Ovary (tissue), 9 donors: Measurements from ENCODE around the gene FOXRED2. TPM values are rescaled to one million over a fixed set of nuclear protein-coding genes. Genes with fewer than 3 reads are reported as not detected.
"Not testable (repeated sequence)": the region's sequence is repeated elsewhere in the genome, so short reads cannot be mapped to it uniquely, and the experiment has no call there.

Experiments
- DNase-seq, 5 donors: peaks; one replicate each; pipeline ENCODE4 v3.0.0-alpha.2; 2019 to 2020
- H3K27ac ChIP-seq, 2 donors: fragments of 200-600 bp; one replicate each; pipeline versions ENCODE4 v1.5.1 to v1.8.0; 2019 to 2022
- H3K27me3 ChIP-seq: fragments of 200-600 bp; one replicate; pipeline ENCODE4 v1.8.0; 2022
- H3K36me3 ChIP-seq: fragments of 200-600 bp; sonication (generic); one replicate; pipeline ENCODE4 v1.5.1; 2019
- H3K4me1 ChIP-seq: one replicate; pipeline ENCODE4 v1.8.1; 2013; ENCODE audit warnings: mild to moderate bottlenecking, moderate library complexity; ENCODE audit not compliant: insufficient read depth
- H3K4me3 ChIP-seq: fragments of 200-600 bp; sonication (generic); one replicate; pipeline ENCODE4 v1.5.1; 2017
- H3K9me3 ChIP-seq, 2 donors: fragments of 200-600 bp in 1 of 2; sonication (generic) in 1 of 2; one replicate each; pipeline versions ENCODE4 v1.5.1 to v1.8.1; 2013 to 2019; ENCODE audit warnings: mild to moderate bottlenecking in 1 of 2, moderate library complexity in 1 of 2
- CTCF ChIP-seq, 3 donors: fragments of 450-650 bp in 2 of 3; fragments of 200-600 bp in 1 of 3; IDR thresholded peaks; one replicate each; pipeline versions ENCODE4 v1.5.1 to v1.8.0; 2016 to 2022; ENCODE audit warnings: antibody characterized with exemption in 3 of 3, mild to moderate bottlenecking in 1 of 3
- EP300 ChIP-seq: sonication (generic); formaldehyde crosslinking; IDR thresholded peaks from one replicate; pipeline ENCODE4 v1.6.1; 2017; ENCODE audit warnings: antibody characterized with exemption
- POLR2A ChIP-seq: fragments of 450-650 bp; IDR thresholded peaks from one replicate; pipeline ENCODE4 v1.6.1; 2017; ENCODE audit warnings: antibody characterized with exemption, mild to moderate bottlenecking, moderate library complexity
- WGBS, 3 donors: extraction: QIAGEN DNeasy Blood & Tissue Kit in 1 of 3; methylation state at CpG; one replicate each; pipeline versions ENCODE4 v1.1.5 to v1.1.7; 2013 to 2017; 5-methylcytosine and 5-hydroxymethylcytosine counted together
- intact Hi-C, 4 donors: fragments of 100-400 bp; cut with DNase I; formaldehyde crosslinking; loops; one replicate each; pipeline versions ENCODE4 v1.11.0 to v1.15.1; 2022 to 2023
- polyA plus RNA-seq, 2 donors: library from polyadenylated mRNA; stranded (reverse); fragments of 200-250 nt in 1 of 2; fragments of 350-450 nt in 1 of 2; fragmentation: Illumina TruSeq in 1 of 2; extraction: RNeasy Lipid Tissue Mini Kit (QIAGEN cat#74804) in 1 of 2; gene quantifications; one replicate each; pipeline ENCODE4 v1.2.3, GENCODE V29; 2013 to 2014
- total RNA-seq, 7 donors: library from RNA; depleted of rRNA in 2 of 7; stranded (reverse); fragments of >200 nt in 2 of 7; fragmentation: NEBNext Ultra II Directional in 3 of 7; extraction: Animal tissue kit (Norgen Biotek cat#: 25700) in 3 of 7; gene quantifications; one replicate each; pipeline versions ENCODE4 v1.1.0 to v1.2.4, GENCODE V29; 2016 to 2023
- donor health status: DM: no; HTN: no; CAD: no; lungs with moderate emphysema.
- donor health status: DM: no; HTN: no; CAD: no.
- donor health status: Bipolar disorder and iron deficiency.
- donor health status: DM: yes; HTN: yes; CAD: no.
- donor health status: DM: no; HTN: no; CAD: no.
- donor health status: DM: yes; HTN: yes; CAD: no.

Gene FOXRED2
- total and polyA plus RNA-seq, 9 donors, result 6.9 to 30.7 (median 23.1) TPM

- WGBS, 3 donors, result 84 to 94% (median 85%) methylated on average over 6 of the region's 6 CpGs
- H3K27ac ChIP-seq, result no peak overlapping the region
- no peaks in the 10 kb centered on the region for H3K36me3 ChIP-seq
- DNase-seq, result no peak
- TF ChIP-seq CTCF (IDR thresholded peaks at IDR 0.05) (no peak), EP300 (no peak), POLR2A (no peak)
- no peaks in the 10 kb centered on the region for H3K9me3 ChIP-seq
- intact Hi-C loops, result no loop called here
- no peaks in the 10 kb centered on the region for H3K4me1 ChIP-seq
- no peak overlapping the region for H3K4me3 ChIP-seq
- no peaks in the 10 kb centered on the region for H3K27me3 ChIP-seq
Observed at GRCh38 chr22:36522662-36523061, 15.8 kb upstream of the FOXRED2 start.

GRCh38 chr22:36520423-36520822 is 13.6 kb upstream of the FOXRED2 start:
- TF ChIP-seq EP300, result no peak
- TF ChIP-seq CTCF (IDR thresholded peaks at IDR 0.05), result no peak
- no peak for TF ChIP-seq POLR2A
- H3K27me3 ChIP-seq, result no peaks in the 10 kb centered on the region
- H3K36me3 ChIP-seq, result no peaks in the 10 kb centered on the region
- no peaks in the 10 kb centered on the region for H3K4me1 ChIP-seq
- intact Hi-C loops, result no loop called here
- WGBS, 3 donors, result 90 to 93% (median 91%) methylated on average over 3 of the region's 3 CpGs
- H3K9me3 ChIP-seq, result no peaks in the 10 kb centered on the region
- DNase-seq, result no peak
- no peak overlapping the region for H3K27ac ChIP-seq
- H3K4me3 ChIP-seq, result no peak overlapping the region

- intact Hi-C loops, DNase-seq, H3K27ac ChIP-seq, H3K4me3 ChIP-seq, H3K4me1 ChIP-seq, H3K9me3 ChIP-seq, H3K27me3 ChIP-seq, H3K36me3 ChIP-seq: not testable (repeated sequence)
- WGBS, 3 donors, result 76 to 95% (median 88%) methylated on average over 2 of the region's 2 CpGs
Observed at GRCh38 chr22:36519906-36520305, 13.1 kb upstream of the FOXRED2 start.

- no peak overlapping the region for H3K27ac ChIP-seq
- TF ChIP-seq CTCF (IDR thresholded peaks at IDR 0.05) (no peak), EP300 (no peak), POLR2A (no peak)
- H3K4me1 ChIP-seq, result no peaks in the 10 kb centered on the region
- no peaks in the 10 kb centered on the region for H3K36me3 ChIP-seq
- WGBS, 3 donors, result 96 to 97% (median 97%) methylated on average over 1 of the region's 1 CpG
- intact Hi-C loops, result no loop called here
- no peak for DNase-seq
- no peak overlapping the region for H3K4me3 ChIP-seq
- no peaks in the 10 kb centered on the region for H3K9me3 ChIP-seq
- no peaks in the 10 kb centered on the region for H3K27me3 ChIP-seq
Observed at GRCh38 chr22:36514766-36515165, 7.9 kb upstream of the FOXRED2 start.

- WGBS, 3 donors, result 75 to 84% (median 75%) methylated on average over 4 of the region's 4 CpGs
- DNase-seq, result no peak
- intact Hi-C loops, result no loop called here
- no peaks in the 10 kb centered on the region for H3K9me3 ChIP-seq
- H3K27ac ChIP-seq, result no peak overlapping the region
- H3K27me3 ChIP-seq, result no peaks in the 10 kb centered on the region
- no peaks in the 10 kb centered on the region for H3K4me1 ChIP-seq
- H3K36me3 ChIP-seq, result no peaks in the 10 kb centered on the region
- H3K4me3 ChIP-seq, result no peak overlapping the region
- TF ChIP-seq POLR2A, result no peak
- TF ChIP-seq CTCF (IDR thresholded peaks at IDR 0.05), result no peak
- no peak for TF ChIP-seq EP300
Observed at GRCh38 chr22:36512991-36513390, 6.2 kb upstream of the FOXRED2 start.
